ENCODE results near the gene SLC35A3.
"Not testable (repeated sequence)": the region's sequence is repeated elsewhere in the genome, so short reads cannot be mapped to it uniquely, and the experiment has no call there.

Gene SLC35A3

DNA sequence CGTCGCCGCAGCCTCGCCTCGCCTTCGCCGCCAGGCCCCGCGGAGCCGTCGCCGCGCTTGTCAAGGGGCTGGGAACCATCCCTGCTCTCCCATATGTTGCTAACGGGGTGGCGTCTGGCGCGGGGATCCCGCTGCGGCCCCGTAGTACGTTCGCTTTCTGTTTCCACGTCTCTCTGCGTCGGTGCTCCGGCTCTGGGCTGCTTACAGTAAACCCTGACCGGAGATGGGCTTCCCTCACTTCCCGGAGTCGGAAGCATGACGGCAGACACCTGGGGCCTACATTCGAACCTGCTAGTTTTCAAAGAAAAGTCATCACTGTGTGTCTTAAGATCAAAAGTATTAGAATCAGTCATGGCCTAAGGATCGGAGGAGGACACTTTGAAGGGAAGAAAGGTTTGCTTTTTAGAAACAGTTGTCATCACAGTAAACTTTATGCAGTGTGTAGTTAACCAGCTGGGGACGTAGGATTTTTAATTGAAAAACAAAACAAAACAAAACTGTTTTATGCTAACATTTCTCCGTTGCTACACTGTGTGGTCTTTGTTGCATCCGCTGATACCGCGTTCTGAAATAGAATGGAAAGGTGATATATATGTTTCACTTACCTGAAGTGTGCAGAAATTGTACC is 69.0 kb downstream of the SLC35A3 start:
- Histone ChIP-seq H3K9me3 (ENCODE audit: insufficient read depth, low read length, severe bottlenecking) (no peaks in the 10 kb centered on the region), H4K20me1 (ENCODE audit: insufficient read depth, low read length) (peaks cover 16% of the 10 kb centered on the region; the same call in 1 of the 2 replicates), H3K79me2 (ENCODE audit: insufficient read depth, low read length) (peaks cover 78% of the 10 kb centered on the region), H3K36me3 (ENCODE audit: insufficient read depth, low read length) (peaks cover 2% of the 10 kb centered on the region), H3K4me1 (ENCODE audit: insufficient read depth, low read length) (peaks cover 57% of the 10 kb centered on the region), H2AFZ (ENCODE audit: low read depth, low read length) (peak overlapping the region; percentile 74), H3K4me2 (ENCODE audit: insufficient read depth, low read length) (peak overlapping the region; percentile 75), H3K27me3 (ENCODE audit: insufficient read depth, low read length, poor library complexity) (no peaks in the 10 kb centered on the region), H3K27ac (ENCODE audit: low read length) (peak overlapping the region; percentile 98), H3K9ac (ENCODE audit: low read depth, low read length) (peak overlapping the region; percentile 96), H3K4me3 (ENCODE audit: low read depth in 1 of 2, low read length in 2 of 2) (peak overlapping the region; percentile 59 to 77)
- ATAC-seq (ENCODE audit: insufficient read depth, low read depth): peak; percentile 61
- peak; percentile 79 for DNase-seq
- TF ChIP-seq EZH2 (IDR thresholded peaks at IDR 0.05; ENCODE audit: borderline replicate concordance, low read depth, low read length, severe bottlenecking): no peak
- TF ChIP-seq, protein P1, sequence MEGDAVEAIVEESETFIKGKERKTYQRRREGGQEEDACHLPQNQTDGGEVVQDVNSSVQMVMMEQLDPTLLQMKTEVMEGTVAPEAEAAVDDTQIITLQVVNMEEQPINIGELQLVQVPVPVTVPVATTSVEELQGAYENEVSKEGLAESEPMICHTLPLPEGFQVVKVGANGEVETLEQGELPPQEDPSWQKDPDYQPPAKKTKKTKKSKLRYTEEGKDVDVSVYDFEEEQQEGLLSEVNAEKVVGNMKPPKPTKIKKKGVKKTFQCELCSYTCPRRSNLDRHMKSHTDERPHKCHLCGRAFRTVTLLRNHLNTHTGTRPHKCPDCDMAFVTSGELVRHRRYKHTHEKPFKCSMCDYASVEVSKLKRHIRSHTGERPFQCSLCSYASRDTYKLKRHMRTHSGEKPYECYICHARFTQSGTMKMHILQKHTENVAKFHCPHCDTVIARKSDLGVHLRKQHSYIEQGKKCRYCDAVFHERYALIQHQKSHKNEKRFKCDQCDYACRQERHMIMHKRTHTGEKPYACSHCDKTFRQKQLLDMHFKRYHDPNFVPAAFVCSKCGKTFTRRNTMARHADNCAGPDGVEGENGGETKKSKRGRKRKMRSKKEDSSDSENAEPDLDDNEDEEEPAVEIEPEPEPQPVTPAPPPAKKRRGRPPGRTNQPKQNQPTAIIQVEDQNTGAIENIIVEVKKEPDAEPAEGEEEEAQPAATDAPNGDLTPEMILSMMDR (IDR thresholded peaks at IDR 0.05; ENCODE audit: borderline replicate concordance, extremely low read depth, low read length, poor library complexity, severe bottlenecking): no peak

DNA sequence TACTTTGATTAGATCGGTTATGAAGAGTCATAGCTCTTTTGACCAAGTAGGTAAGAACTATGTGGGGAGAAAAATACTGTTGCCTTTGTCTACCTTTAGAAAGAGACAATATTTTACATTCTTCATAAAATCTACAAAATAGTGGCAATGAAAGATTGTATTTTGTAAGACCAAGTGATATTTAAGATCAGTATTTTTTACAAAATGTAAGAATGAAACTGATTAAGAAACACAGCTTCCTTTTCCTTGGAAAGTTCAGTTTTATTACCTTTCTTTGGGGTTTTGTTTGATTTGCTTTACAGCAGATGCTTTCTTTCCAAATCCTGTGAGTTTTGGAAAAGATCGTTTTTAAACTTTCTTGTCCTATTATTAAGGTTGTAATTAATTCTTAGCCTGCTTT is 69.8 kb downstream of the SLC35A3 start:
- DNase-seq (no peak), ATAC-seq (ENCODE audit: insufficient read depth, low read depth) (no peak)
- Histone ChIP-seq H3K79me2 (ENCODE audit: insufficient read depth, low read length) (peaks cover 86% of the 10 kb centered on the region), H3K4me1 (ENCODE audit: insufficient read depth, low read length) (peaks cover 57% of the 10 kb centered on the region), H3K9me3 (ENCODE audit: insufficient read depth, low read length, severe bottlenecking) (no peaks in the 10 kb centered on the region), H4K20me1 (ENCODE audit: insufficient read depth, low read length) (peaks cover 23% of the 10 kb centered on the region; the same call in 1 of the 2 replicates), H3K4me2 (ENCODE audit: insufficient read depth, low read length) (peak overlapping the region; percentile 75), H3K4me3 (ENCODE audit: low read depth in 1 of 2, low read length in 2 of 2) (peak overlapping the region; percentile 59 to 77), H3K36me3 (ENCODE audit: insufficient read depth, low read length) (peaks cover 5% of the 10 kb centered on the region), H2AFZ (ENCODE audit: low read depth, low read length) (no peak overlapping the region), H3K27ac (ENCODE audit: low read length) (peak overlapping the region; percentile 98; the same call in 1 of the 2 replicates), H3K9ac (ENCODE audit: low read depth, low read length) (peak overlapping the region; percentile 96), H3K27me3 (ENCODE audit: insufficient read depth, low read length, poor library complexity) (no peaks in the 10 kb centered on the region)
- TF ChIP-seq, protein P1 (IDR thresholded peaks at IDR 0.05; ENCODE audit: borderline replicate concordance, extremely low read depth, low read length, poor library complexity, severe bottlenecking): no peak

DNA sequence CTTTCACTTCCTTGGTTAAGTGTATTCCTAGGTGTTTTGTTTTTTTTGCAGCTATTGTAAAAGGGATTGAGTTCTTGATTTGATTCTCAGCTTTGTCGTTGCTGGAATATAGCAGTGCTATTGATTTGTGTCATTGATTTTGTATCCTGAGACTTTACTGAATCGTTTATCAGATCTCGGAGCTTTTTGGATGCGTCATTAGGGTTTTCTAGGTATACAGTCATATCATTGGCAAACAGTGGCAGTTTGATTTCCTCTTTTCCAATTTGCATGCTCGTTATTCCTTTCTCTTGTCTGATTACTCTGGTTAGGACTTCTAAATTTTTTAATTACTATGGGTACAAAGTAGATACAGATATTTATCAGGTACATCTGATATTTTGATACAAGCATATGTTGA is 75.4 kb downstream of the SLC35A3 start:
- Histone ChIP-seq H3K4me3 (ENCODE audit: low read depth in 1 of 2, low read length in 2 of 2) (no peak overlapping the region), H2AFZ (ENCODE audit: low read depth, low read length) (no peak overlapping the region), H3K27me3 (ENCODE audit: insufficient read depth, low read length, poor library complexity) (no peaks in the 10 kb centered on the region), H4K20me1 (ENCODE audit: insufficient read depth, low read length) (peaks cover 57% of the 10 kb centered on the region), H3K4me1 (ENCODE audit: insufficient read depth, low read length) (peaks cover 50% of the 10 kb centered on the region), H3K9me3 (ENCODE audit: insufficient read depth, low read length, severe bottlenecking) (no peaks in the 10 kb centered on the region), H3K36me3 (ENCODE audit: insufficient read depth, low read length) (peaks cover 19% of the 10 kb centered on the region), H3K9ac (ENCODE audit: low read depth, low read length) (no peak overlapping the region), H3K4me2 (ENCODE audit: insufficient read depth, low read length) (no peak overlapping the region), H3K79me2 (ENCODE audit: insufficient read depth, low read length) (peaks cover 100% of the 10 kb centered on the region), H3K27ac (ENCODE audit: low read length) (no peak overlapping the region)
- ATAC-seq (ENCODE audit: insufficient read depth, low read depth) (no peak), DNase-seq (no peak)
- TF ChIP-seq, protein P1 (IDR thresholded peaks at IDR 0.05; ENCODE audit: borderline replicate concordance, extremely low read depth, low read length, poor library complexity, severe bottlenecking): no peak
- TF ChIP-seq EZH2 (IDR thresholded peaks at IDR 0.05; ENCODE audit: borderline replicate concordance, low read depth, low read length, severe bottlenecking): no peak

DNA sequence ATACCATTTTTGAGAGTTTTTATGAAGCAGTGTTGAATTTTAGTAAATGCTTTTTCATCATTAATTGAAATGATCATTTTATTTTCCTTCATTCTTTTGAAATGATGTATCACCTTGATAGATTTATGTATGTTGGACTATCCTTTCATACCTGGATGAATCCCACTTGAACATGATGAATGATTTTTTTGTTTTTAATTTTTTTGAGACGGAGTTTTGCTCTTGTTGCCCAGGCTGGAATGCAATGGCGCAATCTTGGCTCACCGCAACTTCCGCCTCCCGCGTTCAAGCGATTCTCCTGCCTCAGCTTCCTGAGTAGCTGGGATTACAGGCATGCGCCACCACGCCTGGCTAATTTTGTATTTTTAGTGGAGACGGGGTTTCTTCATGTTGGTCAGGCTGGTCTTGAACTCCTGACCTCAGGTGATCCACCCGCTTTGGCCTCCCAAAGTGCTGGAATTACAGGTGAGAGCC is 77.5 kb downstream of the SLC35A3 start:
- not testable (repeated sequence) for H3K27ac ChIP-seq (ENCODE audit: low read length); ATAC-seq (ENCODE audit: insufficient read depth, low read depth); H2AFZ ChIP-seq (ENCODE audit: low read depth, low read length); H3K4me3 ChIP-seq (ENCODE audit: low read depth in 1 of 2, low read length in 2 of 2); H3K4me2 ChIP-seq (ENCODE audit: insufficient read depth, low read length); H3K9me3 ChIP-seq (ENCODE audit: insufficient read depth, low read length, severe bottlenecking); H3K9ac ChIP-seq (ENCODE audit: low read depth, low read length); H3K27me3 ChIP-seq (ENCODE audit: insufficient read depth, low read length, poor library complexity); DNase-seq
- Histone ChIP-seq H3K36me3 (ENCODE audit: insufficient read depth, low read length) (peaks cover 24% of the 10 kb centered on the region), H3K79me2 (ENCODE audit: insufficient read depth, low read length) (peaks cover 99% of the 10 kb centered on the region), H3K4me1 (ENCODE audit: insufficient read depth, low read length) (peaks cover 32% of the 10 kb centered on the region), H4K20me1 (ENCODE audit: insufficient read depth, low read length) (peaks cover 52% of the 10 kb centered on the region)
